Mesodermal cell (in vitro differentiated cells): ENCODE results near the gene SPRYD3.

Experiments
- H3K27ac ChIP-seq: 2 replicates; pipeline ENCODE4 v1.7.0; 2013; ENCODE audit warnings: mild to moderate bottlenecking, low read depth, low read length, moderate library complexity; ENCODE audit not compliant: severe bottlenecking
- H3K36me3 ChIP-seq: 2 replicates; pipeline ENCODE4 v1.7.1; 2013; ENCODE audit warnings: mild to moderate bottlenecking, low read length, moderate library complexity; ENCODE audit not compliant: control insufficient read depth, insufficient read depth
- H3K4me1 ChIP-seq: one replicate; pipeline ENCODE4 v1.7.1; 2013; ENCODE audit warnings: mild to moderate bottlenecking, low read length; ENCODE audit not compliant: insufficient read depth, control insufficient read depth, poor library complexity, severe bottlenecking
- H3K4me3 ChIP-seq: 2 replicates; pipeline ENCODE4 v1.7.0; 2013; ENCODE audit warnings: low read length, control low read depth, mild to moderate bottlenecking; ENCODE audit not compliant: insufficient read depth, poor library complexity, severe bottlenecking; ENCODE audit errors: extremely low read depth
- H3K9me3 ChIP-seq: 2 replicates; pipeline ENCODE4 v1.7.1; 2013; ENCODE audit warnings: mild to moderate bottlenecking, low read length, moderate library complexity; ENCODE audit not compliant: control insufficient read depth
- WGBS, 2 experiments: methylation state at CpG; one replicate each; pipeline ENCODE4 v1.1.5; 2013; ENCODE audit warnings: missing lambda C conversion rate in 2 of 2; ENCODE audit not compliant: insufficient coverage in 2 of 2; 5-methylcytosine and 5-hydroxymethylcytosine counted together

Gene SPRYD3

GRCh38 chr12:53101931-53102781 is 23.0 kb upstream of the SPRYD3 start:
- no peaks in the 10 kb centered on the region for H3K9me3 ChIP-seq
- WGBS, 2 experiments: 88 to 96% methylated on average over 8 to 9 of the region's 12 CpGs
- H3K4me1 ChIP-seq: peaks cover 27% of the 10 kb centered on the region
- no peak overlapping the region for H3K27ac ChIP-seq
- no peaks in the 10 kb centered on the region for H3K36me3 ChIP-seq
- H3K4me3 ChIP-seq: no peak overlapping the region

- Histone ChIP-seq H3K4me3 (no peak overlapping the region), H3K9me3 (no peaks in the 10 kb centered on the region), H3K36me3 (no peaks in the 10 kb centered on the region), H3K4me1 (peaks cover 35% of the 10 kb centered on the region), H3K27ac (no peak overlapping the region)
- 84 to 94% methylated on average over 6 to 7 of the region's 7 CpGs for WGBS, 2 experiments
Measured at GRCh38 chr12:53101266-53101665, 22.1 kb upstream of the SPRYD3 start.

GRCh38 chr12:53100466-53101151 is 21.4 kb upstream of the SPRYD3 start:
- no peaks in the 10 kb centered on the region for H3K9me3 ChIP-seq
- no peaks in the 10 kb centered on the region for H3K36me3 ChIP-seq
- H3K27ac ChIP-seq: no peak overlapping the region
- 81 to 94% methylated on average over 9 to 10 of the region's 13 CpGs for WGBS, 2 experiments
- peaks cover 40% of the 10 kb centered on the region for H3K4me1 ChIP-seq
- no peak overlapping the region for H3K4me3 ChIP-seq

GRCh38 chr12:53099071-53099882 is 20.1 kb upstream of the SPRYD3 start:
- no peaks in the 10 kb centered on the region for H3K36me3 ChIP-seq
- no peak overlapping the region for H3K4me3 ChIP-seq
- peak overlapping the region; percentile 59 for H3K27ac ChIP-seq
- no peaks in the 10 kb centered on the region for H3K9me3 ChIP-seq
- 15 to 36% methylated on average over 2 of the region's 6 CpGs for WGBS, 2 experiments
- peaks cover 37% of the 10 kb centered on the region for H3K4me1 ChIP-seq

GRCh38 chr12:53098354-53098981 is 19.3 kb upstream of the SPRYD3 start:
- H3K4me3 ChIP-seq: peak overlapping the region; percentile 57
- no peaks in the 10 kb centered on the region for H3K9me3 ChIP-seq
- peak overlapping the region; percentile 59 for H3K27ac ChIP-seq
- H3K4me1 ChIP-seq: peaks cover 35% of the 10 kb centered on the region
- WGBS, 2 experiments: 11 to 21% methylated on average over 5 to 6 of the region's 13 CpGs
- no peaks in the 10 kb centered on the region for H3K36me3 ChIP-seq

GRCh38 chr12:53097564-53098353 is 18.6 kb upstream of the SPRYD3 start, which contains the start of gene IGFBP6:
IGFBP6 (plus strand) TSS chr12:53097667; CDS start chr12:53097718, 51 bp downstream.
- Histone ChIP-seq H3K4me3 (peak within 1 kb of the TSS; percentile 57), H3K9me3 (no peaks in the 10 kb centered on the region), H3K36me3 (no peaks in the 10 kb centered on the region), H3K4me1 (peaks cover 28% of the 10 kb centered on the region), H3K27ac (no peak within 1 kb of the TSS)
- 1 to 2% methylated on average over 17 to 22 of the region's 51 CpGs for WGBS, 2 experiments

- peak overlapping the region; percentile 57 for H3K4me3 ChIP-seq
- WGBS, 2 experiments: 0% methylated on average over 6 to 7 of the region's 9 CpGs
Measured at GRCh38 chr12:53097207-53097563, 18.0 kb upstream of the SPRYD3 start.

GRCh38 chr12:53096759-53097158 is 17.6 kb upstream of the SPRYD3 start:
- 6 to 7% methylated on average over 5 to 7 of the region's 9 CpGs for WGBS, 2 experiments

More at GRCh38 chr12:53097207-53097563, 18.0 kb upstream of the SPRYD3 start:
- Histone ChIP-seq H3K36me3 (no peaks in the 10 kb centered on the region), H3K9me3 (no peaks in the 10 kb centered on the region), H3K4me1 (peaks cover 23% of the 10 kb centered on the region), H3K27ac (no peak overlapping the region)

GRCh38 chr12:53096089-53096741 is 17.0 kb upstream of the SPRYD3 start:
- WGBS, 2 experiments: 19 to 78% methylated on average over 3 to 5 of the region's 11 CpGs
- Histone ChIP-seq H3K36me3 (no peaks in the 10 kb centered on the region), H3K4me3 (no peak overlapping the region), H3K9me3 (no peaks in the 10 kb centered on the region), H3K4me1 (peaks cover 23% of the 10 kb centered on the region), H3K27ac (no peak overlapping the region)

More at GRCh38 chr12:53096759-53097158, 17.6 kb upstream of the SPRYD3 start:
- Histone ChIP-seq H3K4me3 (peak overlapping the region; percentile 57), H3K4me1 (peaks cover 23% of the 10 kb centered on the region), H3K27ac (no peak overlapping the region), H3K9me3 (no peaks in the 10 kb centered on the region), H3K36me3 (no peaks in the 10 kb centered on the region)
